GM12878 (cell line): ENCODE results near the gene WNT11. TPM values are rescaled to one million over a fixed set of nuclear protein-coding genes. Genes with fewer than 3 reads are reported as not detected.

Source experiments
- ATAC-seq: fragments of 200-7000 bp; cut with Tn5 transposase; 3 replicates; pipeline ENCODE4 v1.9.1; 2020; ENCODE audit warnings: mild to moderate bottlenecking, moderate library complexity
- BruUV-seq: library from RNA; stranded (reverse); fragments of 400-500 nt; replicated peaks from 2 replicates; lab custom pipeline; 2021; lab: Mats Ljungman, UMichigan
- CTCF ChIA-PET: fragments of 300-600 bp; sonication (Branson Sonifier 250); formaldehyde crosslinking; extraction: SDS; loops from one replicate; lab custom pipeline; 2021; ENCODE audit warnings: inconsistent platforms; lab: Yijun Ruan, JAX
- POLR2A ChIA-PET: fragments of 350-600 bp; formaldehyde crosslinking; extraction: SDS; loops from one replicate; lab custom pipeline; 2021; ENCODE audit warnings: inconsistent platforms; lab: Charles Lee
- RAD21 ChIA-PET: fragments of 300-600 bp; sonication (Branson Sonifier 250); formaldehyde crosslinking; loops from one replicate; lab custom pipeline; 2023; ENCODE audit warnings: antibody characterized with exemption; ENCODE audit not compliant: unreplicated experiment; lab: Charles Lee
- SMC1A ChIA-PET: fragments of 300-600 bp; sonication (Branson Sonifier 250); formaldehyde crosslinking; loops from one replicate; lab custom pipeline; 2023; ENCODE audit not compliant: unreplicated experiment, uncharacterized antibody; lab: Charles Lee
- DNase-seq: peaks from one replicate; pipeline ENCODE4 v3.0.0-alpha.2; 2011; ENCODE audit warnings: low read depth, low spot score
- FAIRE-seq: peaks from 3 replicates; lab custom pipeline; 2011; peaks lifted over from hg19 to GRCh38; lab: Jason Lieb, UNC
- H2AFZ ChIP-seq: 2 replicates; pipeline ENCODE4 v1.6.0; 2011; ENCODE audit warnings: low read depth, low read length, control low read depth; ENCODE audit not compliant: control insufficient read depth
- H3K27ac ChIP-seq: 2 replicates; pipeline ENCODE4 v1.5.1; 2011; ENCODE audit warnings: control low read depth; ENCODE audit not compliant: control insufficient read depth, insufficient read depth
- H3K27me3 ChIP-seq, 2 experiments: replicated peaks in 1 of 2; 2 replicates each; pipeline versions ENCODE4 v1.6.0 to v1.6.1; 2011; ENCODE audit warnings: low read length in 1 of 2; ENCODE audit not compliant: control insufficient read depth in 2 of 2, insufficient read depth in 2 of 2
- H3K36me3 ChIP-seq, 2 experiments: 2 replicates each; pipeline ENCODE4 v1.5.1; 2011; ENCODE audit warnings: low read length in 1 of 2; ENCODE audit not compliant: control insufficient read depth in 2 of 2, insufficient read depth in 2 of 2
- H3K4me1 ChIP-seq: 2 replicates; pipeline ENCODE4 v1.6.1; 2011; ENCODE audit warnings: mild to moderate bottlenecking, low read length, moderate library complexity, mixed read lengths; ENCODE audit not compliant: control insufficient read depth, insufficient read depth
- H3K4me2 ChIP-seq: 2 replicates; pipeline ENCODE4 v1.6.0; 2011; ENCODE audit warnings: control low read depth; ENCODE audit not compliant: control insufficient read depth, insufficient read depth
- H3K4me3 ChIP-seq: fragments of 200-600 bp; sonication (generic); 2 replicates; pipeline ENCODE4 v1.5.1; 2016
- H3K79me2 ChIP-seq: 2 replicates; pipeline ENCODE4 v1.6.0; 2011; ENCODE audit warnings: low read length; ENCODE audit not compliant: control insufficient read depth, insufficient read depth
- H3K9ac ChIP-seq: 2 replicates; pipeline ENCODE4 v1.8.0; 2011; ENCODE audit warnings: low read length, control low read depth, mixed read lengths; ENCODE audit not compliant: control insufficient read depth, insufficient read depth
- H3K9me3 ChIP-seq: replicated peaks from 3 replicates; pipeline ENCODE4 v1.5.1; 2011; ENCODE audit warnings: mild to moderate bottlenecking, low read length; ENCODE audit not compliant: control insufficient read depth, insufficient read depth
- H4K20me1 ChIP-seq: 2 replicates; pipeline ENCODE4 v1.6.0; 2011; ENCODE audit not compliant: control insufficient read depth, insufficient read depth
- ATF7 ChIP-seq: fragments of 450-650 bp; IDR thresholded peaks from 2 replicates; pipeline ENCODE4 v1.6.1; 2016; ENCODE audit warnings: low read depth, mild to moderate bottlenecking
- CBFB ChIP-seq: IDR thresholded peaks from 2 replicates; pipeline ENCODE4 v1.6.1; 2016; ENCODE audit warnings: antibody characterized with exemption, low read depth
- CBX5 ChIP-seq: sonication (generic); IDR thresholded peaks from 2 replicates; pipeline ENCODE4 v1.6.1; 2016; ENCODE audit warnings: low read depth, moderate library complexity, mild to moderate bottlenecking, inconsistent platforms
- CHD4 ChIP-seq: fragments of 200-600 bp; sonication (generic); IDR thresholded peaks from 2 replicates; pipeline ENCODE4 v1.6.1; 2016; ENCODE audit warnings: mild to moderate bottlenecking
- FOXK2 ChIP-seq: fragments of 450-650 bp; IDR thresholded peaks from 2 replicates; pipeline ENCODE4 v1.6.1; 2017; ENCODE audit warnings: mild to moderate bottlenecking, moderate library complexity
- MYB ChIP-seq: fragments of 150-350 bp; IDR thresholded peaks from 2 replicates; pipeline ENCODE4 v1.6.1; 2014; ENCODE audit warnings: mild to moderate bottlenecking, low read depth, low read length, borderline replicate concordance
- NBN ChIP-seq: fragments of 450-650 bp; IDR thresholded peaks from 2 replicates; pipeline ENCODE4 v1.6.1; 2016
- NR2F1 ChIP-seq: fragments of 450-650 bp; conservative IDR thresholded peaks from 2 replicates; pipeline ENCODE4 v1.6.1; 2017; ENCODE audit warnings: mild to moderate bottlenecking
- RB1 ChIP-seq: fragments of 450-650 bp; formaldehyde crosslinking; IDR thresholded peaks from 2 replicates; pipeline ENCODE4 v1.6.1; 2017; ENCODE audit warnings: mild to moderate bottlenecking, borderline replicate concordance
- SMC3 ChIP-seq: IDR thresholded peaks from 2 replicates; pipeline ENCODE4 v1.6.1; 2011; ENCODE audit warnings: low read length, improper control_type of control experiment, borderline replicate concordance
- ZNF384 ChIP-seq: IDR thresholded peaks from 2 replicates; pipeline ENCODE4 v1.6.1; 2012; ENCODE audit warnings: low read depth, mild to moderate bottlenecking, low read length, improper control_type of control experiment, borderline replicate concordance
- WGBS: methylation state at CpG from one replicate; pipeline ENCODE4 v1.1.6; 2016; ENCODE audit warnings: low lambda C conversion rate; ENCODE audit not compliant: insufficient replicate concordance, insufficient coverage; ENCODE audit errors: missing lambda C conversion rate; 5-methylcytosine and 5-hydroxymethylcytosine counted together
- in situ Hi-C: fragments of 300-500 bp; cut with MboI; formaldehyde crosslinking; loops from 9 replicates; pipeline ENCODE4 v1.14.3; 2018; ENCODE audit warnings: mixed read lengths
- intact Hi-C: fragments of 100-400 bp; cut with micrococcal nuclease; formaldehyde crosslinking; loops from one replicate; pipeline ENCODE4 v1.14.2; 2022; ENCODE audit not compliant: unreplicated experiment
- polyA plus RNA-seq, 11 experiments: library from polyadenylated mRNA; depleted of rRNA in 4 of 11; unstranded in 6 of 11; stranded (reverse) in 5 of 11; fragments of >200 nt; fragmentation: Nextera tagmentation in 4 of 11; fragmentation: Illumina TruSeq in 1 of 11; extraction: Ambion mirVana in 4 of 11; extraction: Trizol in 1 of 11; gene quantifications; 1 replicate in 1 of 11; 2 replicates in 10 of 11; pipeline versions ENCODE4 v1.2.1 to v1.2.3, GENCODE V29; 2011 to 2016; ENCODE audit warnings: inconsistent platforms in 2 of 11, missing spikeins in 2 of 11, low read depth in 1 of 11
- total RNA-seq, 4 experiments: library from RNA; depleted of rRNA in 3 of 4; stranded (reverse); fragments of >200 nt in 3 of 4; fragmentation: Illumina TruSeq in 1 of 4; extraction: Trizol in 1 of 4; gene quantifications; 2 replicates each; pipeline versions ENCODE4 v1.2.1 to v1.2.3, GENCODE V29; 2013 to 2021
- TF ChIP-seq, protein P1 (sequence below), 3 experiments: IDR thresholded peaks in 2 of 3; conservative IDR thresholded peaks in 1 of 3; 2 replicates each; pipeline ENCODE4 v1.5.1; 2011; ENCODE audit warnings: low read depth in 3 of 3, low read length in 3 of 3, mild to moderate bottlenecking in 3 of 3, control low read depth in 2 of 3, moderate library complexity in 2 of 3, inconsistent platforms in 1 of 3, mixed read lengths in 1 of 3; ENCODE audit not compliant: control insufficient read depth in 2 of 3, insufficient read depth in 1 of 3; ENCODE audit errors: extremely low read depth in 1 of 3
- TF ChIP-seq, protein P2 (sequence below): fragments of 150-350 bp; IDR thresholded peaks from 2 replicates; pipeline ENCODE4 v1.6.1; 2016; ENCODE audit warnings: low read depth, low read length

Gene WNT11
- total and polyA plus RNA-seq, 10 of the 15 experiments (the other 5 are each of a cell fraction or from before 2014, with no cell fraction given): 0.05 to 0.19 TPM; not detected in 8

DNA sequence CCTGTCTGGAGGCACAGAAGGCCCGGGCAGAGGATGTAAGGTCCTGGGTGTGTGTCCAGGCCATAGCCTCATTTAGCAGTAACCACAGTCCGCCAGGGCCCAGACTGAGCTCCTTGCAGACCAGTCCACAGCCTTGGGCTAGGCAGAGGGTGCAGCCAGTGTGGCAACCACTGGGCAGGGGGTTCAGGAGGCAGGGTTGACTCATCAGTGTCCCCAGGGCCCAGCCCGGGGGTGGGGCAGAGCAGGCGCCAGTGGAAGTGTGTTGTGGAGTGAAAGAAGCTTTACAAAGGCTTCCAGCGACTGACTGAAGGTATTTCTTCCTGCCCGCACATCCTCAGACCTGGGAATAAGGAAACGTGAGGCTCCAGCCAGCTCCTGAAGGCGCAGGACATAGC lies 27.7 kb upstream of the WNT11 start:
- BruUV-seq: no TSS peak
- DNase-seq (no peak), FAIRE-seq (no peak), ATAC-seq (peak; percentile 9)
- Histone ChIP-seq H4K20me1 (no peaks in the 10 kb centered on the region), H3K36me3 (no peaks in the 10 kb centered on the region), H3K79me2 (no peaks in the 10 kb centered on the region), H2AFZ (peak overlapping the region; percentile 88), H3K27ac (peak overlapping the region; percentile 73), H3K9me3 (no peaks in the 10 kb centered on the region), H3K4me3 (peak overlapping the region; percentile 65), H3K4me2 (peak overlapping the region; percentile 90), H3K27me3 (peaks cover 0 to 2% of the 10 kb centered on the region in 2 experiments; a peak in 1 of 4 replicates), H3K9ac (peak overlapping the region; percentile 65), H3K4me1 (peaks cover 34% of the 10 kb centered on the region)
- POLR2A ChIA-PET: interaction anchor here (0.5 to 1.3 kb wide), 5 partner anchors 27 to 1281 kb away, joined by 3 to 4 read pairs (median 3); no protein-coding TSS in a partner anchor
- CTCF ChIA-PET: interaction anchor here (1.1 to 5.1 kb wide), 3 partner anchors 15 to 26 kb away, joined by 3 to 36 read pairs (median 3); no protein-coding TSS in a partner anchor
- RAD21 ChIA-PET: interaction anchor here (0.7 to 4.8 kb wide), 7 partner anchors 26 to 448 kb away, joined by 3 to 44 read pairs (median 4); no protein-coding TSS in a partner anchor
- in situ Hi-C loops: loop anchor here (10.0 kb wide), 1 partner anchor 441 kb away; the partner anchor contains the start of gene LRRC32
- intact Hi-C loops: loop anchor here (2.0 to 10.0 kb wide), 2 partner anchors 25 to 211 kb away; partner anchors contain the start of gene EMSY
- WGBS: 3% methylated on average over 8 of the region's 8 CpGs
- SMC1A ChIA-PET: interaction anchor here (0.7 to 2.6 kb wide), 7 partner anchors 8 to 448 kb away, joined by 3 to 11 read pairs (median 5); no protein-coding TSS in a partner anchor
- TF ChIP-seq ZNF384: no peak
- TF ChIP-seq SMC3: no peak
- TF ChIP-seq FOXK2: no peak
- no peak for TF ChIP-seq CHD4
- no peak for TF ChIP-seq ATF7
- no peak for TF ChIP-seq NR2F1
- TF ChIP-seq MYB: no peak
- no peak for TF ChIP-seq NBN
- TF ChIP-seq CBX5: no peak
- TF ChIP-seq, protein P1, sequence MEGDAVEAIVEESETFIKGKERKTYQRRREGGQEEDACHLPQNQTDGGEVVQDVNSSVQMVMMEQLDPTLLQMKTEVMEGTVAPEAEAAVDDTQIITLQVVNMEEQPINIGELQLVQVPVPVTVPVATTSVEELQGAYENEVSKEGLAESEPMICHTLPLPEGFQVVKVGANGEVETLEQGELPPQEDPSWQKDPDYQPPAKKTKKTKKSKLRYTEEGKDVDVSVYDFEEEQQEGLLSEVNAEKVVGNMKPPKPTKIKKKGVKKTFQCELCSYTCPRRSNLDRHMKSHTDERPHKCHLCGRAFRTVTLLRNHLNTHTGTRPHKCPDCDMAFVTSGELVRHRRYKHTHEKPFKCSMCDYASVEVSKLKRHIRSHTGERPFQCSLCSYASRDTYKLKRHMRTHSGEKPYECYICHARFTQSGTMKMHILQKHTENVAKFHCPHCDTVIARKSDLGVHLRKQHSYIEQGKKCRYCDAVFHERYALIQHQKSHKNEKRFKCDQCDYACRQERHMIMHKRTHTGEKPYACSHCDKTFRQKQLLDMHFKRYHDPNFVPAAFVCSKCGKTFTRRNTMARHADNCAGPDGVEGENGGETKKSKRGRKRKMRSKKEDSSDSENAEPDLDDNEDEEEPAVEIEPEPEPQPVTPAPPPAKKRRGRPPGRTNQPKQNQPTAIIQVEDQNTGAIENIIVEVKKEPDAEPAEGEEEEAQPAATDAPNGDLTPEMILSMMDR (IDR thresholded peaks at IDR 0.05 in 2 of 3, conservative IDR thresholded peaks at IDR 0.05 in 1 of 3; ENCODE audit: control insufficient read depth in 2 of 3, extremely low read depth in 1 of 3, insufficient read depth in 1 of 3, low read depth in 3 of 3, low read length in 3 of 3): no peak
- TF ChIP-seq RB1: no peak
- TF ChIP-seq CBFB: no peak
- TF ChIP-seq, protein P2, sequence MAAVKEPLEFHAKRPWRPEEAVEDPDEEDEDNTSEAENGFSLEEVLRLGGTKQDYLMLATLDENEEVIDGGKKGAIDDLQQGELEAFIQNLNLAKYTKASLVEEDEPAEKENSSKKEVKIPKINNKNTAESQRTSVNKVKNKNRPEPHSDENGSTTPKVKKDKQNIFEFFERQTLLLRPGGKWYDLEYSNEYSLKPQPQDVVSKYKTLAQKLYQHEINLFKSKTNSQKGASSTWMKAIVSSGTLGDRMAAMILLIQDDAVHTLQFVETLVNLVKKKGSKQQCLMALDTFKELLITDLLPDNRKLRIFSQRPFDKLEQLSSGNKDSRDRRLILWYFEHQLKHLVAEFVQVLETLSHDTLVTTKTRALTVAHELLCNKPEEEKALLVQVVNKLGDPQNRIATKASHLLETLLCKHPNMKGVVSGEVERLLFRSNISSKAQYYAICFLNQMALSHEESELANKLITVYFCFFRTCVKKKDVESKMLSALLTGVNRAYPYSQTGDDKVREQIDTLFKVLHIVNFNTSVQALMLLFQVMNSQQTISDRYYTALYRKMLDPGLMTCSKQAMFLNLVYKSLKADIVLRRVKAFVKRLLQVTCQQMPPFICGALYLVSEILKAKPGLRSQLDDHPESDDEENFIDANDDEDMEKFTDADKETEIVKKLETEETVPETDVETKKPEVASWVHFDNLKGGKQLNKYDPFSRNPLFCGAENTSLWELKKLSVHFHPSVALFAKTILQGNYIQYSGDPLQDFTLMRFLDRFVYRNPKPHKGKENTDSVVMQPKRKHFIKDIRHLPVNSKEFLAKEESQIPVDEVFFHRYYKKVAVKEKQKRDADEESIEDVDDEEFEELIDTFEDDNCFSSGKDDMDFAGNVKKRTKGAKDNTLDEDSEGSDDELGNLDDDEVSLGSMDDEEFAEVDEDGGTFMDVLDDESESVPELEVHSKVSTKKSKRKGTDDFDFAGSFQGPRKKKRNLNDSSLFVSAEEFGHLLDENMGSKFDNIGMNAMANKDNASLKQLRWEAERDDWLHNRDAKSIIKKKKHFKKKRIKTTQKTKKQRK: no peak
